Neural cell (in vitro differentiated cells): ENCODE data around the gene SMOC1. TPM values are rescaled to one million over a fixed set of nuclear protein-coding genes. Genes with fewer than 3 reads are reported as not detected.
A peak's percentile ranks its signal among the peaks of the same experiment; 100 is the strongest.

Source experiments
- H2AFZ ChIP-seq: fragments of 200-600, 300-800 bp; sonication (generic), shearing (Covaris generic); 2 replicates; pipeline ENCODE4 v1.6.0; 2014; ENCODE audit warnings: low read depth, mild to moderate bottlenecking, antibody characterized with exemption, low read length, moderate library complexity
- H3F3A ChIP-seq: fragments of 200-600 bp; shearing (Covaris generic); 2 replicates; pipeline ENCODE4 v1.6.1; 2016; ENCODE audit warnings: mild to moderate bottlenecking, moderate library complexity, mixed read lengths, antibody characterized with exemption, low read length; ENCODE audit not compliant: insufficient read depth, poor library complexity, severe bottlenecking
- H3K27ac ChIP-seq: fragments of 200-600, 300-800 bp; sonication (generic), shearing (Covaris generic); 2 replicates; pipeline ENCODE4 v1.5.1; 2014; ENCODE audit warnings: mild to moderate bottlenecking, low read length, moderate library complexity
- H3K27me3 ChIP-seq: fragments of 300-800, 200-600 bp; sonication (generic), shearing (Covaris generic); 2 replicates; pipeline ENCODE4 v1.6.0; 2014; ENCODE audit warnings: mild to moderate bottlenecking, low read depth, low read length, moderate library complexity; ENCODE audit not compliant: insufficient read depth
- H3K36me3 ChIP-seq: fragments of 300-800, 200-600 bp; sonication (generic), shearing (Covaris generic); 2 replicates; pipeline ENCODE4 v1.5.1; 2014; ENCODE audit warnings: mild to moderate bottlenecking, antibody characterized with exemption, low read length, moderate library complexity; ENCODE audit not compliant: insufficient read depth
- H3K4me2 ChIP-seq: fragments of 300-800, 200-600 bp; sonication (generic), shearing (Covaris generic); 2 replicates; pipeline ENCODE4 v1.6.0; 2014; ENCODE audit warnings: mild to moderate bottlenecking, low read length
- H3K4me3 ChIP-seq: fragments of 300-800, 200-600 bp; sonication (generic), shearing (Covaris generic); 2 replicates; pipeline ENCODE4 v1.5.1; 2014; ENCODE audit warnings: mild to moderate bottlenecking, low read length, moderate library complexity
- H3K79me2 ChIP-seq: fragments of 200-600 bp; shearing (Covaris generic); replicated peaks from 2 replicates; pipeline ENCODE4 v1.6.0; 2014; ENCODE audit warnings: mild to moderate bottlenecking, low read length, moderate library complexity; ENCODE audit not compliant: insufficient read depth
- H3K9ac ChIP-seq: fragments of 300-800, 200-600 bp; sonication (generic), shearing (Covaris generic); 2 replicates; pipeline ENCODE4 v1.6.1; 2016; ENCODE audit warnings: mild to moderate bottlenecking, low read length, mixed read lengths
- H3K9me2 ChIP-seq: fragments of 200-600 bp; shearing (Covaris generic); 2 replicates; pipeline ENCODE4 v1.6.1; 2016; ENCODE audit warnings: mild to moderate bottlenecking, low read length, mixed read lengths; ENCODE audit not compliant: insufficient read depth
- H3K9me3 ChIP-seq: fragments of 200-600, 300-800 bp; sonication (generic), shearing (Covaris generic); 2 replicates; pipeline ENCODE4 v1.6.1; 2016; ENCODE audit warnings: mild to moderate bottlenecking, mixed run types, low read length, moderate library complexity, mixed read lengths
- H4K20me1 ChIP-seq: fragments of 200-600 bp; shearing (Covaris generic); 2 replicates; pipeline ENCODE4 v1.6.1; 2016; ENCODE audit warnings: mild to moderate bottlenecking, mixed run types; ENCODE audit not compliant: insufficient read depth
- CTCF ChIP-seq: fragments of 450-650 bp; IDR thresholded peaks from 2 replicates; pipeline ENCODE4 v1.5.1; 2014; ENCODE audit warnings: antibody characterized with exemption, mild to moderate bottlenecking, moderate library complexity; ENCODE audit not compliant: poor library complexity, severe bottlenecking
- EP300 ChIP-seq: fragments of 450-650 bp; conservative IDR thresholded peaks from 2 replicates; pipeline ENCODE4 v1.6.1; 2014; ENCODE audit warnings: antibody characterized with exemption, mild to moderate bottlenecking, moderate library complexity; ENCODE audit not compliant: poor library complexity, severe bottlenecking
- EZH2 ChIP-seq: fragments of 200-600, 300-800 bp; shearing (Covaris generic), sonication (generic); IDR thresholded peaks from 2 replicates; pipeline ENCODE4 v1.6.1; 2014; ENCODE audit warnings: antibody characterized with exemption, low read length, borderline replicate concordance, mild to moderate bottlenecking; ENCODE audit not compliant: insufficient read depth, poor library complexity, severe bottlenecking
- MXI1 ChIP-seq: fragments of 450-650 bp; conservative IDR thresholded peaks from 2 replicates; pipeline ENCODE4 v1.6.1; 2014; ENCODE audit warnings: antibody characterized with exemption, mild to moderate bottlenecking; ENCODE audit not compliant: poor library complexity, severe bottlenecking
- POLR2AphosphoS5 ChIP-seq: IDR thresholded peaks from 2 replicates; pipeline ENCODE4 v1.6.1; 2012
- RAD21 ChIP-seq: fragments of 450-650 bp; conservative IDR thresholded peaks from 2 replicates; pipeline ENCODE4 v1.6.1; 2014; ENCODE audit warnings: antibody characterized with exemption, mild to moderate bottlenecking, moderate library complexity
- REST ChIP-seq: IDR thresholded peaks from 2 replicates; pipeline ENCODE4 v1.6.1; 2012; ENCODE audit warnings: borderline replicate concordance
- SMC3 ChIP-seq: fragments of 450-650 bp; conservative IDR thresholded peaks from 2 replicates; pipeline ENCODE4 v1.6.1; 2014; ENCODE audit warnings: antibody characterized with exemption, mild to moderate bottlenecking, moderate library complexity; ENCODE audit not compliant: poor library complexity
- TAF1 ChIP-seq: IDR thresholded peaks from 2 replicates; pipeline ENCODE4 v1.6.1; 2012; ENCODE audit warnings: low read depth
- polyA plus RNA-seq: library from polyadenylated mRNA; depleted of rRNA; stranded (reverse); fragments of >200 nt; gene quantifications from 2 replicates; pipeline ENCODE4 v1.2.3, GENCODE V29; 2014

The SMOC1 gene
- polyA plus RNA-seq, 1 donor from 2014 or later: 8.7 TPM

GRCh38 chr14:70023871-70024270 is 144.7 kb downstream of the SMOC1 start:
- no peaks in the 10 kb centered on the region for H3K36me3 ChIP-seq
- H3K4me3 ChIP-seq: no peak overlapping the region
- H3K9me2 ChIP-seq: no peaks in the 10 kb centered on the region
- TF ChIP-seq MXI1 (no peak), EZH2 (no peak), EP300 (no peak), CTCF (no peak), SMC3 (no peak), POLR2AphosphoS5 (no peak), RAD21 (no peak), REST (no peak), TAF1 (no peak)
- no peaks in the 10 kb centered on the region for H3K79me2 ChIP-seq
- no peaks in the 10 kb centered on the region for H3K9me3 ChIP-seq
- H2AFZ ChIP-seq: no peak overlapping the region
- H4K20me1 ChIP-seq: no peaks in the 10 kb centered on the region
- no peaks in the 10 kb centered on the region for H3F3A ChIP-seq
- no peaks in the 10 kb centered on the region for H3K27me3 ChIP-seq
- no peak overlapping the region for H3K9ac ChIP-seq
- no peak overlapping the region for H3K4me2 ChIP-seq
- H3K27ac ChIP-seq: no peak overlapping the region

GRCh38 chr14:70027785-70028428 is 148.7 kb downstream of the SMOC1 start:
- H3K27me3 ChIP-seq: no peaks in the 10 kb centered on the region
- no peak overlapping the region for H3K9ac ChIP-seq
- H3K9me3 ChIP-seq: no peaks in the 10 kb centered on the region
- H3K36me3 ChIP-seq: no peaks in the 10 kb centered on the region
- H3K79me2 ChIP-seq: no peaks in the 10 kb centered on the region
- no peaks in the 10 kb centered on the region for H4K20me1 ChIP-seq
- TF ChIP-seq CTCF: peak; percentile 95
- TF ChIP-seq TAF1: no peak
- peak; percentile 97 for TF ChIP-seq RAD21
- TF ChIP-seq MXI1: no peak
- TF ChIP-seq REST: no peak
- peak; percentile 99 for TF ChIP-seq SMC3
- TF ChIP-seq EZH2: no peak
- no peak overlapping the region for H2AFZ ChIP-seq
- H3K4me2 ChIP-seq: no peak overlapping the region
- no peaks in the 10 kb centered on the region for H3K9me2 ChIP-seq
- no peaks in the 10 kb centered on the region for H3F3A ChIP-seq
- no peak overlapping the region for H3K27ac ChIP-seq
- H3K4me3 ChIP-seq: no peak overlapping the region
